OCI-M2 (cell line): ENCODE results near the gene LCNL1.
"Not testable (repeated sequence)": the region's sequence is repeated elsewhere in the genome, so short reads cannot be mapped to it uniquely, and the experiment has no call there.

ENCODE experiments used
- DNase-seq: peaks from one replicate; lab custom pipeline; 2025; ENCODE audit not compliant: unreplicated experiment; lab: John Stamatoyannopoulos, UW

The LCNL1 gene

DNA sequence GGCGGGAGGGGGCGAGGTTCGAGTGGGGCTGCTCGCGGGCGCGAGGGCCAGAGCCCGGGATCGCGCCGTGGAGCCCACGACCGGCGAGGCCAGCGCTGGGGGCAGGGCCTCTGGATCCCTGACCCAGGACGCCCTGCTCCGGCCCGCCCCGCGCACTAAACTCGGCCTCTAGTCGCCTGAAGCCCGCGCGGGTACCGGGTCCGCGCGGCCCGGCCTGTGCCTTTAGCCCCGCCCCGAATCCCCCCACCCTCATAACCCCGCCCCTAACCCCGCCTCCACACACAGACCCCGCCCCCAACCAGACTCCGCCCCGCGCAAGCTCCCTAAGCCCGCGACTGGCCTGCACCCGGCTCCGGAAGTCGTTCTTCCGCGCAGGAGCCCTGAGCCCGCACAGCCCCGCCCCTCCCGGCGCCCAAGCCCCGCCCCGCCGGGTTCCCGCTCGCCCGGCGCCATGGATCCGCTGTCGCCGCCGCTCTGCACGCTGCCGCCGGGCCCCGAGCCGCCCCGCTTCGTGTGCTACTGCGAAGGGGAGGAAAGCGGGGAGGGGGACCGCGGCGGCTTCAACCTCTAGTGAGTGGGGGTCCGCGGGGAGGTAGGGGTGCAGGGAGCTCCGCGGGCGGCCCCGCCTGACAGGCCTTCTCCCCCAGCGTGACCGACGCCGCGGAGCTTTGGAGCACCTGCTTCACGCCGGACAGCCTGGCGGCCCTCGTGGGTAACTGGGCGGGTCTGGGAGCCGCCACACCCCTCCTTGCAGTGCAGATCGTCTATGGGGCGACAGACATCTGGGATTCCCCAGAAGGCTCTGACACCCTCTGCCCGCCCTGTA, 9.4 kb downstream of the LCNL1 start, which contains the start of gene PAXX:
Gene PAXX (plus strand): TSS at position 430 of the 826 bp plus-strand sequence. CDS start 22 bp downstream, at position 452.
- peak; percentile 17 for DNase-seq

DNA sequence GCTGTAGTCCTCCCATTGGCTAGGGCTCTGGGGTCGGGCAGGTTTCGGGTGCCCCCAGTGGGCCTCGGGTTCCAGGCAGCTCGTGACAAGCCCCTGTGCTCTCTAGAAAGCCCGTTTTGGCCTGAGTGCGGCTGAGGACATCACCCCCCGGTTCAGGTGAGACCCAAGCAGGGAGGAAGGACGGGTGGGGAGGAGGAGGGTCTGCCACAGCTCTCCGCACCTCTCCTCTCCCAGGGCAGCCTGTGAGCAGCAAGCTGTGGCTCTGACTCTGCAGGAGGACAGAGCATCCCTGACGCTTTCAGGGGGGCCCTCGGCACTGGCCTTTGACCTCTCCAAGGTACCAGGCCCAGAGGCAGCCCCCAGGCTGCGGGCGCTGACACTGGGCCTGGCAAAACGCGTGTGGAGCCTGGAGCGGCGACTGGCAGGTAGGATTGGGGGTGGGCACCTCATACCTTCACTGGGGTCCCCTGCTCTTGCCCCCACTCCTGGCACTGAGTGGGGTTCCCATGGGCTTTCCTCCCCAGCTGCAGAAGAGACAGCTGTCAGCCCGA, 10.1 kb downstream of the LCNL1 start:
- DNase-seq, result no peak

- DNase-seq, result no peak
Observed at GRCh38 chr9:136994180-136994887, 11.5 kb downstream of the LCNL1 start.

GRCh38 chr9:136994888-136995230, 12.1 kb downstream of the LCNL1 start:
- no peak for DNase-seq

DNA sequence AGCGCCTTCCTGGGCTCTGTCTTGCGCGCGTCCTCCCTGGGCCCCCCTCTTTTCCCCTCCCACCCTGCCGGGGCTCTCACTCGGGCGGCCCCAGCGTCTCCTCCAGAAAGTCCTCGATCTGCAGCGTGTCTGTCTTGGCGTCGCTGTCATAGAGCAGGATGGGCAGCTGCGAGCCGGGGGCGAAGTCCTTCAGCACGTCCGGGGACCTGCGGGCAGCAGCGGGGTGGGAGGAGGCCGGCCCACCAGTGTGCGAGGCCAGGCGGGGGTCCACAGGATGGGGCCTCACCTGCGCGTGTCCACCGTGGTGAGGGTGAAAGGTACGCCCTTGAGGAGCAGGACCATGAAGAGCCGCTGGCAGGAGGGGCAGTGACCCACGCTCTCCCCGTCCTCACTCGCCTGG, 12.6 kb downstream of the LCNL1 start:
- no peak for DNase-seq

GRCh38 chr9:136995772-136996311, 13.0 kb downstream of the LCNL1 start:
- no peak for DNase-seq

DNA sequence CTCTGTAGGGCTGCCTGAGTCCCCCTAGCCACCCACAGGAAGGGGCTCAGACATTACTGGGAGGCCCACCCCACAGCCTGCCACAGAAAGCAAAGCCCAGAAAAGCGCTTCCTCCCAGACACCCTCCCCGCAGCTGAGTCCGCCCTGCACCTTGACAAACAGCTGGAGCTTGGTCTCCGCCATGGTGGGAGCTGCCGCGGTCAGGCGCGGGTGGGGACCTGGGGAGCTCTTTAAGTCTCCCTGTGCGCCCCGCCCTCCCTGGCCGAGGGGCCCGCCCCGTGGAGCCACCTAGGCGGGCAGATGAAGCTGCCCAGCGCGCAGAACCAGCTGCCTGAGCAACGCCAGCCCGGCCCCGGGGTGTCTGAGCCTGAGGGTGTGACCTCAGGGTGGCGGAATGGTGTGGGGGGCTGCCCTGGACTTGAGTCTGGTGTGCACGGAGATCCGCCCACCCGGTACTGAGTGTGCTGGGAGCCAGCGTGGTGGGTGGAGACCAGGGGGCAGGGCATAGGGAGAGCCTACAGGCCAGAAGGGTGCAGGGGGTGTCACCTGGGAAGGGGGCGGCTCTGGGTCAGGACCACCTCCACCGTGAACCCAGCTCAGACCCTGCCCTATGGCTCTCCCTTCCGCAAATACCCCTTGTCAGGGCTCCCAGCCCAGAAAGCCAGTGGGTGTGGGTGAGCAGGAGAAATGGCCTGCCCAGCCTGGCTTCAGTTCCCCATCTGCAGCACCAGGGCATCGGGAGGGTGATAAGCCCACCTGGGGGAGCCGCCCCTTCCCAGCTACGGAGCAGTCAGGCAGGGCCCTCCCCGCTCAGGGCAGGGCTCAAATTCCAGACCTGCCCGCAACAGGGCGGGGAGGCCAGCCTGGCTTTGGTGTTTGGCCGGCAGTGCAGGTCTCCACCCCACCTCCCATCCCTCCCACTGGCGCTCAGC, 13.8 kb downstream of the LCNL1 start, which contains the start of gene CLIC3:
Gene CLIC3 (minus strand): TSS at position 208 of the 932 bp plus-strand sequence. CDS start 25 bp downstream, at position 183.
- DNase-seq, result no peak

DNA sequence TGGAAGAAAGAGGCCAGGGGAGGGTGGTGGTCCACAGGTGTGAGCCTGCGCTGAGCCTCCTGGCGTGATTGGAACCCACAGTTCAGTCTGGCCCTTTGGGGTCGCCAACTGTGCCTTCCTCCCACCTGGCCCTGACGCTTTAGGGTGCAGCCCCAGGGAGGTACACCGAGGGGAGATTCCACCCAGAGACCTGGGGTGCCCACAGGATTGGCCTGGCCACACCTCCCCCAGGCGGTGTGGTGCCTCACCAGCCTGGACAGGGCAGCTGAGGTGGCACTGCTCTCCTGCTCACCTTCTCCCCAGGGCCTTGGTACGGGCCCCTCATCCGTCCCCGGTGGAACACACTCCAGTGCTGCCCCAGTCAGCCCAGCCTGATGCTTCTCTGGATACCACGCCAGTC, 14.6 kb downstream of the LCNL1 start:
- no peak for DNase-seq

DNA sequence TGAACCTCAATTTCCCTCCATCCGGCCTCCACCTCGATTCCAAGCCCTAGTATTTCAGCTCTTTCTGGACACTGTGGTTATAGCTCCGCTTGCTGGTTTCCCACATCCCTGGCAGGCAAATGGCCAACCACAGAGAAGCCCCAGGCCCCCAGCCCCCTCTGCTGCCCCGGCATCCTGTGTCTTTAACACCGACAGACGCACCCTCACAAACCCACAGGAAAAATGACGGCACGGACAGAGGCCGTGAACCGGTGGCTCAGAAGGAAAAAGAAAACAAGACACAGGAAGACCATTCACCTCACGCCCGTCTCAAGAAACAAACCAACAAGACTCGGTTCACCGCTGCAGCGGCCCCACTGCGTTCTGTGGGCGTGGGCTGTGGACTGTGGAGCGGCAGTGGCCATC, 15.0 kb downstream of the LCNL1 start:
- DNase-seq, result no peak

DNA sequence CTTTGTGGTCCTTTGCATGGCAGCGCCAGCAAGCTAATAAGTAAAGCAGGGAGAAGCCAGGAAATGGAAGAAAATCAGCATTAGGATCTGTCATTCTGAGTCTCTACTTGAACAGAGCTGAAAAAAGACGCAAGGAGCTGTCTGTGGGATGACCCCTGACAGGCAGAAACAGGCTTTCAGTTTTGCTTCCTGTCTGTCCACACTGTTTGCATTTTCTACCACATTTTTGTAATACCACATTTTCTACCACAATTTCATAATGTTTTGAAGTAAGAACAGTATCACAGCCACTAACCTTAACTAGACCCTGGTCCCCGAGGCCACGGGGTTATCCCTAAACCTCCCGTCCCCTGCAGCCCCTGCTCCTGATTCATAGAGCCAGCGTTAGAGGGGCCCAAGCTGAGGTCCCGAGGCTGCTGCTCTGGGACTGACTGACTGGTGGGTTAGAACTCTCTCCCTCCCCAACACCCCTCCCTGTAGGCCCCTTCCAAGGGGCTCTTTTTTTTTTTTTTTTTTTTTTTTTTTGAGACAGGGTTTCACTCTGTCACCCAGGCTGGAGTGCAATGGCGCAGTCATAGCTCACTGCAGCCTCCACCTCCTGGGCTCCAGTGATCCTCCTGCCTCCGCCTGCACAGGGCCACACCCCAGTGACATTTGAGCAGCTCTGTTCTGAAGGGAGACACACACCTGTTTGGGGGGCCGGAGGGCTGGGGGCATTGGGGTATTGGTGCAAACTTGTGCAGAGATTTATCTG, 17.6 kb downstream of the LCNL1 start:
- DNase-seq, result no peak

DNA sequence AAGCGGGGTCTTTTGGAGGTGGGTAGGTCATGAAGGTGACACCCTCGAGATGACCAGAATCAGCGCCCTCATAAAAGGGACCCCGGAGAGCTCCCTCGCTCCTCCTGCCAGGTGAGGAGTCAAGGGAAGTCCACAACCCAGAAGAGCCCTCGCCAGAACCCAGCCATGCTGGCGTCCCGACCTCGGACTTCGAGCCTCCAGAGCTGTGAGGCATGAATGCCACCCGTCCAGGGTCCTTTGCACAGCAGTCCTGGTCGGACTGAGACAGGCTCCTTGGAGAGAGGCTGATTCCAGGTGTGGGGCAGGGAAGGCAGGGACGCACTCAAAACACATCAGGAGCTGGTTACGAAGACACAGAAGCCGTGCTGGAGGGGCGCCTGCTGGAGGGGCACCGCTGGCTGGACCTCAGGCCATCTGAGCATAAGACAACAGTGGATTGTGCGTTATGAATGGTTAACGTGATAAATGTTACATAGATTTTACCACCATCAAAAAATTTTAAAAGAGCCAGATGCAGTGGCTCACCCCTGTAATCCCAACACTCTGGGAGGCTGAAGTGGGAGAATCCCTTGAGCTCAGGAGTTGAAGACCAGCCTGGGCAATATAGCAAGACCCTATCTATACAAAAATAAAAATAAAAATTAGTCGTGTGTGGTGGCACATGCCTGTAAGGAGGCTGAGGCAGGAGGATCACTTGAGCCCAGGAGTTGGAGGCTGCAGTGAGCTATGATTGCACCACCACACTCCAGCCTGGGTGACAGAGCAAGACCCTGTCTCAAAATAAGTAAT, 19.3 kb downstream of the LCNL1 start:
- DNase-seq, result no peak

DNA sequence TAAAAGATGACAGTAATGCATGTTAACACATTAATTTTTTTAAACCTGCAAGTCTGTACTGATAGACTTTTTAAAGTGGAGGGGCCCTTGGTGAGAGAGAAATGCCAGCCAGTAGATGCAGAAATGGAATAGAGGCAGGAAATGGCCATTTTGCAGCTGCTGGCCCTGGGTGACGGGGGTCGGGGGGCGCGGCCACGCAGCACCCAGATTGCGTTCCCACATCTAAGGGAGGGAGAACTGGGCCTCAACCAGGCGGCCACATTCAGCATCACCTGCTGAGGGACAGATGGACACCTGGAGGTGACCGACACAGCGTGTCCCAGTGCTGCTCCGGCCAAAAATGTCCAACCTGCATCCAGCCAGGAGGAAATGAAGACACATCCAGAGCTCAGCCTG, 19.9 kb downstream of the LCNL1 start:
- no peak for DNase-seq

- not testable (repeated sequence) for DNase-seq
Observed at GRCh38 chr9:137004285-137004684, 21.5 kb downstream of the LCNL1 start.

- DNase-seq, result no peak
Observed at GRCh38 chr9:137006116-137007003, 23.6 kb downstream of the LCNL1 start.

DNA sequence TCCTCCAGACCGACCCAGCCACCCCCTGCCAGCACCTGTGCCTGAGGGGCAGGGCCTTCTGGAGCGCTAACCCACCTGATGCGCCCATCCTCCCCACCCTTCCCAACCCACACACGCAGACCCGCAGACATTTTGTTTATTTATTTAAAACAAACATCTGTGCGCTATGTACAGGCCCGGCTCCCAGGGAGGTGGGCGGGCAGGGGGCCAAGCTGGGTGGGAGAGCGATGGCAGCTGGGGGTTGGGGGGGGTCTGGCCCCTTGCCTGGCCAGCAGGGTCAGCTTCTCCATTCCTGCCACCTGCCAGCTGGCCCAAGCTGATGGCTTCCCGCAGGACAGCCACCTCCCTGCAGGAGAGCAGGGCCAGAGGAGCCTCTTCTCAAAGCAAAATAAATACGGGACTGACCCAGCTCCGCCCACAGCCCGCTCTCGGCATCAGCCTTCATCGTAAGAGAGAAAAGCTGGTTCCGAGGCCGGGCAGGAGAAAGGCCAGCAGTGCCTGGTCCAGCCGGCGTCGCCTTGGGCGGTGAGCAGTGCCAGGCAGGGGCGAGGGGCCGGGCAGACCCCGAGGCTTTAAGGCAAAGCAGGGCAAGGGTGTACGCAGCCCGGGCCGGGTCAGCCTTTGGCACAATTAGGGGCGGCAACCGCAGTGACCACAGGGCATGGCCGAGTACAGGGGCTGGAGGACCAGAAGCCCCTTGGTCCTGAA, 24.5 kb downstream of the LCNL1 start:
- no peak for DNase-seq

DNA sequence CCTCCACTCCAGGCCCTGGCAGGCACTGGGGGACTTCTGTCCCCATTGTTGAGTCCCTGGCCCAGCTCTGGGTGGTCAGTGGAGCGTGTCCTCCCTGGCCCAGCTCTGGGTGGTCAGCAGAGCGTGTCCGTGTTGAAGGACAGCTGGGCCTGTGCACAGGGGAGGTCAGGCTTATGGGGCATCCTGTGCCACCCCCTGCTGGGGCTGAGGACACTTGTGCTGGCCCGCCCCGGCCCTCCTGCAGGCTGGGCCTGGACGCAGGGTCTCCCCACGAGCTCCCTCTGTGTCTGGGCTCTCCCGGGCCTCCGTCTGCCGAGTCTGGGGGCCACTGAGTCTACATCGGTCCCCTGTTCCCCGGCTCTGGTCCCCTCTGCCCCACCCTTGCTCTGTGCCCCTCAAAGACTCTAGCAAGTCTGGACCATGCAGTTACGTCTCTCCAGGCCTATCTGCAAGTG, 25.1 kb downstream of the LCNL1 start:
- no peak for DNase-seq

GRCh38 chr9:137008312-137008711, 25.5 kb downstream of the LCNL1 start:
- DNase-seq, result no peak
